ENCODE results near the gene DEFB131B.
"Not testable (repeated sequence)": the region's sequence is repeated elsewhere in the genome, so short reads cannot be mapped to it uniquely, and the experiment has no call there.

The DEFB131B gene

GRCh38 chr11:71911986-71912340 is 33.7 kb downstream of the DEFB131B start:
- DNase-seq = not testable (repeated sequence)

GRCh38 chr11:71913756-71914526 is 35.7 kb downstream of the DEFB131B start:
- no peak for DNase-seq

- DNase-seq = no peak
Observed at GRCh38 chr11:71914617-71915189, 36.5 kb downstream of the DEFB131B start.

GRCh38 chr11:71917646-71918140 is 39.4 kb downstream of the DEFB131B start:
- DNase-seq = no peak

- DNase-seq = no peak
Observed at GRCh38 chr11:71927820-71928736, 49.8 kb downstream of the DEFB131B start, which contains the start of gene XNDC1N. TSS of gene XNDC1N (minus strand) at chr11:71928594. CDS start at chr11:71923353, 5,241 bp downstream.

GRCh38 chr11:71928737-71929443 is 50.6 kb downstream of the DEFB131B start, which contains the start of gene RNF121:
TSS of gene RNF121 (plus strand) at chr11:71929046. CDS start at chr11:71929062, 16 bp downstream.
- peak; percentile 98 for DNase-seq

GRCh38 chr11:71929491-71929890 is 51.2 kb downstream of the DEFB131B start:
- DNase-seq = no peak

GRCh38 chr11:71930556-71931244 is 52.4 kb downstream of the DEFB131B start:
- DNase-seq = no peak

GRCh38 chr11:71931245-71931602 is 53.0 kb downstream of the DEFB131B start:
- no peak for DNase-seq

- DNase-seq = no peak
Observed at GRCh38 chr11:71933141-71933933, 55.1 kb downstream of the DEFB131B start.
